WTC11 (cell line): ENCODE results near the gene GHRL. TPM values are rescaled to one million over a fixed set of nuclear protein-coding genes. Genes with fewer than 3 reads are reported as not detected.

Source experiments
- ATAC-seq: fragments of 200-7000 bp; cut with Tn5 transposase; 2 replicates; pipeline ENCODE4 v1.10.0; 2021; ENCODE audit warnings: mild to moderate bottlenecking, moderate library complexity
- CTCF ChIA-PET: fragments of 300-600 bp; sonication (Branson Sonifier 250); formaldehyde crosslinking; loops from one replicate; lab custom pipeline; 2021; ENCODE audit warnings: antibody characterized with exemption; lab: Charles Lee
- POLR2A ChIA-PET: fragments of 350-600 bp; sonication (Branson Sonifier 250); formaldehyde crosslinking; loops from one replicate; lab custom pipeline; 2021; ENCODE audit warnings: antibody characterized with exemption; lab: Charles Lee
- DNase-seq: peaks from one replicate; pipeline ENCODE4 v3.0.0; 2021; ENCODE audit warnings: low spot score
- H3K27ac Mint-ChIP-seq: 2 replicates; pipeline ENCODE4 v1.8.0; 2021; ENCODE audit warnings: mixed read lengths
- H3K27me3 Mint-ChIP-seq: 2 replicates; pipeline ENCODE4 v1.8.0; 2021; ENCODE audit warnings: low read depth, mild to moderate bottlenecking, moderate library complexity, mixed read lengths
- H3K36me3 Mint-ChIP-seq: 2 replicates; pipeline ENCODE4 v1.8.0; 2021; ENCODE audit warnings: mixed read lengths
- H3K4me1 Mint-ChIP-seq: 2 replicates; pipeline ENCODE4 v1.8.0; 2022; ENCODE audit warnings: mixed read lengths
- H3K4me3 Mint-ChIP-seq: 2 replicates; pipeline ENCODE4 v1.8.0; 2021; ENCODE audit warnings: mild to moderate bottlenecking, moderate library complexity, mixed read lengths
- H3K9me3 Mint-ChIP-seq: 2 replicates; pipeline ENCODE4 v1.8.0; 2021; ENCODE audit warnings: mixed read lengths
- GRHL2 ChIP-seq: fragments of 250-450 bp; sonication (Bioruptor Pico); IDR thresholded peaks from 2 replicates; pipeline ENCODE4 v1.8.0; 2022; ENCODE audit warnings: mild to moderate bottlenecking, moderate library complexity; ENCODE audit not compliant: insufficient replicate concordance, severe bottlenecking
- GTF2I ChIP-seq: fragments of 250-450 bp; sonication (Bioruptor Pico); conservative IDR thresholded peaks from 2 replicates; pipeline ENCODE4 v1.4.0; 2021; ENCODE audit warnings: mild to moderate bottlenecking
- HMGA2 ChIP-seq: fragments of 250-450 bp; sonication (Bioruptor Pico); IDR thresholded peaks from 2 replicates; pipeline ENCODE4 v1.4.0; 2021; ENCODE audit warnings: mild to moderate bottlenecking, moderate library complexity
- KAT7 ChIP-seq: sonication (generic); formaldehyde crosslinking; IDR thresholded peaks from 2 replicates; pipeline ENCODE4 v1.8.1; 2023; ENCODE audit warnings: missing genetic modification reagents, mild to moderate bottlenecking, borderline replicate concordance
- MXD4 ChIP-seq: fragments of 250-450 bp; sonication (Bioruptor Pico); IDR thresholded peaks from 2 replicates; pipeline ENCODE4 v1.8.0; 2021; ENCODE audit warnings: mild to moderate bottlenecking, moderate library complexity, borderline replicate concordance
- TEAD4 ChIP-seq: sonication (generic); formaldehyde crosslinking; IDR thresholded peaks from 2 replicates; pipeline ENCODE4 v1.8.0; 2022; ENCODE audit warnings: mild to moderate bottlenecking, missing genetic modification reagents
- ZBTB21 ChIP-seq: sonication (generic); formaldehyde crosslinking; IDR thresholded peaks from 2 replicates; pipeline ENCODE4 v1.8.1; 2023; ENCODE audit warnings: mild to moderate bottlenecking, missing genetic modification reagents, borderline replicate concordance
- ZMAT4 ChIP-seq: fragments of 250-450 bp; sonication (Bioruptor Pico); IDR thresholded peaks from 2 replicates; pipeline ENCODE4 v1.9.0; 2021; ENCODE audit warnings: mild to moderate bottlenecking
- ZNF281 ChIP-seq: sonication (generic); formaldehyde crosslinking; IDR thresholded peaks from 2 replicates; pipeline ENCODE4 v1.8.0; 2023; ENCODE audit warnings: mild to moderate bottlenecking, missing genetic modification reagents
- ZNF532 ChIP-seq: fragments of 250-450 bp; sonication (Bioruptor Pico); IDR thresholded peaks from 2 replicates; pipeline ENCODE4 v1.9.0; 2021; ENCODE audit warnings: mild to moderate bottlenecking, borderline replicate concordance
- total RNA-seq: library from RNA; stranded (reverse); gene quantifications from 3 replicates; pipeline ENCODE4 v1.2.3, GENCODE V29; 2021
- TF ChIP-seq, protein P1 (sequence below): sonication (generic); formaldehyde crosslinking; IDR thresholded peaks from 2 replicates; pipeline ENCODE4 v1.8.0; 2022; ENCODE audit warnings: missing genetic modification reagents
- TF ChIP-seq, protein P2 (sequence below): sonication (generic); formaldehyde crosslinking; IDR thresholded peaks from 2 replicates; pipeline ENCODE4 v1.8.1; 2023; ENCODE audit warnings: mild to moderate bottlenecking, missing genetic modification reagents, borderline replicate concordance
- TF ChIP-seq, protein P3 (sequence below): fragments of 250-450 bp; sonication (Bioruptor Pico); IDR thresholded peaks from 2 replicates; pipeline ENCODE4 v1.9.0; 2021; ENCODE audit warnings: moderate library complexity, mild to moderate bottlenecking, inconsistent platforms, borderline replicate concordance
- TF ChIP-seq, protein P4 (sequence below): sonication (generic); formaldehyde crosslinking; IDR thresholded peaks from 2 replicates; pipeline ENCODE4 v1.8.1; 2023; ENCODE audit warnings: mild to moderate bottlenecking, missing genetic modification reagents, moderate library complexity

Gene GHRL
- total RNA-seq, 1 experiment from 2014 or later: 0.35 TPM

GRCh38 chr3:10319251-10319650 lies 26.5 kb upstream of the GHRL start (continued):
- TF ChIP-seq, protein P1, sequence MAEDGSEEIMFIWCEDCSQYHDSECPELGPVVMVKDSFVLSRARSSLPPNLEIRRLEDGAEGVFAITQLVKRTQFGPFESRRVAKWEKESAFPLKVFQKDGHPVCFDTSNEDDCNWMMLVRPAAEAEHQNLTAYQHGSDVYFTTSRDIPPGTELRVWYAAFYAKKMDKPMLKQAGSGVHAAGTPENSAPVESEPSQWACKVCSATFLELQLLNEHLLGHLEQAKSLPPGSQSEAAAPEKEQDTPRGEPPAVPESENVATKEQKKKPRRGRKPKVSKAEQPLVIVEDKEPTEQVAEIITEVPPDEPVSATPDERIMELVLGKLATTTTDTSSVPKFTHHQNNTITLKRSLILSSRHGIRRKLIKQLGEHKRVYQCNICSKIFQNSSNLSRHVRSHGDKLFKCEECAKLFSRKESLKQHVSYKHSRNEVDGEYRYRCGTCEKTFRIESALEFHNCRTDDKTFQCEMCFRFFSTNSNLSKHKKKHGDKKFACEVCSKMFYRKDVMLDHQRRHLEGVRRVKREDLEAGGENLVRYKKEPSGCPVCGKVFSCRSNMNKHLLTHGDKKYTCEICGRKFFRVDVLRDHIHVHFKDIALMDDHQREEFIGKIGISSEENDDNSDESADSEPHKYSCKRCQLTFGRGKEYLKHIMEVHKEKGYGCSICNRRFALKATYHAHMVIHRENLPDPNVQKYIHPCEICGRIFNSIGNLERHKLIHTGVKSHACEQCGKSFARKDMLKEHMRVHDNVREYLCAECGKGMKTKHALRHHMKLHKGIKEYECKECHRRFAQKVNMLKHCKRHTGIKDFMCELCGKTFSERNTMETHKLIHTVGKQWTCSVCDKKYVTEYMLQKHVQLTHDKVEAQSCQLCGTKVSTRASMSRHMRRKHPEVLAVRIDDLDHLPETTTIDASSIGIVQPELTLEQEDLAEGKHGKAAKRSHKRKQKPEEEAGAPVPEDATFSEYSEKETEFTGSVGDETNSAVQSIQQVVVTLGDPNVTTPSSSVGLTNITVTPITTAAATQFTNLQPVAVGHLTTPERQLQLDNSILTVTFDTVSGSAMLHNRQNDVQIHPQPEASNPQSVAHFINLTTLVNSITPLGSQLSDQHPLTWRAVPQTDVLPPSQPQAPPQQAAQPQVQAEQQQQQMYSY (CRISPR knock-in tag): no peak
- TF ChIP-seq GRHL2 (CRISPR knock-in tag) (no peak), ZNF532 (CRISPR knock-in tag) (no peak), HMGA2 (CRISPR knock-in tag) (no peak), GTF2I (CRISPR knock-in tag) (no peak), KAT7 (CRISPR knock-in tag) (no peak), TEAD4 (no peak), ZMAT4 (CRISPR knock-in tag) (no peak)
- TF ChIP-seq, protein P2, sequence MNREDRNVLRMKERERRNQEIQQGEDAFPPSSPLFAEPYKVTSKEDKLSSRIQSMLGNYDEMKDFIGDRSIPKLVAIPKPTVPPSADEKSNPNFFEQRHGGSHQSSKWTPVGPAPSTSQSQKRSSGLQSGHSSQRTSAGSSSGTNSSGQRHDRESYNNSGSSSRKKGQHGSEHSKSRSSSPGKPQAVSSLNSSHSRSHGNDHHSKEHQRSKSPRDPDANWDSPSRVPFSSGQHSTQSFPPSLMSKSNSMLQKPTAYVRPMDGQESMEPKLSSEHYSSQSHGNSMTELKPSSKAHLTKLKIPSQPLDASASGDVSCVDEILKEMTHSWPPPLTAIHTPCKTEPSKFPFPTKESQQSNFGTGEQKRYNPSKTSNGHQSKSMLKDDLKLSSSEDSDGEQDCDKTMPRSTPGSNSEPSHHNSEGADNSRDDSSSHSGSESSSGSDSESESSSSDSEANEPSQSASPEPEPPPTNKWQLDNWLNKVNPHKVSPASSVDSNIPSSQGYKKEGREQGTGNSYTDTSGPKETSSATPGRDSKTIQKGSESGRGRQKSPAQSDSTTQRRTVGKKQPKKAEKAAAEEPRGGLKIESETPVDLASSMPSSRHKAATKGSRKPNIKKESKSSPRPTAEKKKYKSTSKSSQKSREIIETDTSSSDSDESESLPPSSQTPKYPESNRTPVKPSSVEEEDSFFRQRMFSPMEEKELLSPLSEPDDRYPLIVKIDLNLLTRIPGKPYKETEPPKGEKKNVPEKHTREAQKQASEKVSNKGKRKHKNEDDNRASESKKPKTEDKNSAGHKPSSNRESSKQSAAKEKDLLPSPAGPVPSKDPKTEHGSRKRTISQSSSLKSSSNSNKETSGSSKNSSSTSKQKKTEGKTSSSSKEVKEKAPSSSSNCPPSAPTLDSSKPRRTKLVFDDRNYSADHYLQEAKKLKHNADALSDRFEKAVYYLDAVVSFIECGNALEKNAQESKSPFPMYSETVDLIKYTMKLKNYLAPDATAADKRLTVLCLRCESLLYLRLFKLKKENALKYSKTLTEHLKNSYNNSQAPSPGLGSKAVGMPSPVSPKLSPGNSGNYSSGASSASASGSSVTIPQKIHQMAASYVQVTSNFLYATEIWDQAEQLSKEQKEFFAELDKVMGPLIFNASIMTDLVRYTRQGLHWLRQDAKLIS (CRISPR knock-in tag): no peak
- TF ChIP-seq, protein P3, sequence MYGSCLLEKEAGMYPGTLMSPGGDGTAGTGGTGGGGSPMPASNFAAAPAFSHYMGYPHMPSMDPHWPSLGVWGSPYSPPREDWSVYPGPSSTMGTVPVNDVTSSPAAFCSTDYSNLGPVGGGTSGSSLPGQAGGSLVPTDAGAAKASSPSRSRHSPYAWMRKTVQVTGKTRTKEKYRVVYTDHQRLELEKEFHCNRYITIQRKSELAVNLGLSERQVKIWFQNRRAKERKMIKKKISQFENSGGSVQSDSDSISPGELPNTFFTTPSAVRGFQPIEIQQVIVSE: no peak
- TF ChIP-seq, protein P4, sequence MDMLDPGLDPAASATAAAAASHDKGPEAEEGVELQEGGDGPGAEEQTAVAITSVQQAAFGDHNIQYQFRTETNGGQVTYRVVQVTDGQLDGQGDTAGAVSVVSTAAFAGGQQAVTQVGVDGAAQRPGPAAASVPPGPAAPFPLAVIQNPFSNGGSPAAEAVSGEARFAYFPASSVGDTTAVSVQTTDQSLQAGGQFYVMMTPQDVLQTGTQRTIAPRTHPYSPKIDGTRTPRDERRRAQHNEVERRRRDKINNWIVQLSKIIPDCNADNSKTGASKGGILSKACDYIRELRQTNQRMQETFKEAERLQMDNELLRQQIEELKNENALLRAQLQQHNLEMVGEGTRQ (CRISPR knock-in tag): no peak

- Mint-ChIP-seq H3K4me1 (peaks cover 10% of the 10 kb centered on the region), H3K36me3 (peaks cover 52% of the 10 kb centered on the region), H3K9me3 (no peaks in the 10 kb centered on the region), H3K4me3 (peak overlapping the region; percentile 22; the same call in 1 of the 2 replicates), H3K27me3 (no peaks in the 10 kb centered on the region), H3K27ac (no peak overlapping the region)
- DNase-seq (no peak), ATAC-seq (no peak)
- ChIA-PET CTCF (no interaction called here), POLR2A (no interaction called here)
- no peak for TF ChIP-seq ZBTB21 (CRISPR knock-in tag)
- TF ChIP-seq MXD4 (CRISPR knock-in tag): no peak
- TF ChIP-seq GRHL2 (CRISPR knock-in tag): no peak
- TF ChIP-seq ZNF281 (CRISPR knock-in tag): no peak
Measured at GRCh38 chr3:10317961-10318350, 25.2 kb upstream of the GHRL start.
